ENCODE results near the gene CALML5.

- no peak for TF ChIP-seq CTCF (IDR thresholded peaks at IDR 0.05; ENCODE audit: poor library complexity, severe bottlenecking)
- no peak for TF ChIP-seq REST (IDR thresholded peaks at IDR 0.05; ENCODE audit: borderline replicate concordance)
- TF ChIP-seq RAD21 (conservative IDR thresholded peaks at IDR 0.05): no peak
- TF ChIP-seq EZH2 (IDR thresholded peaks at IDR 0.05; ENCODE audit: borderline replicate concordance, insufficient read depth, low read length, poor library complexity, severe bottlenecking): no peak
These were observed 27.4 kb upstream of the CALML5 start for GRCh38 chr10:5526691-5527331.

All from neural cell (in vitro differentiated cells).